ENCODE data around the gene TFAP2A. TPM values are rescaled to one million over a fixed set of nuclear protein-coding genes. Genes with fewer than 3 reads are reported as not detected.

Gene TFAP2A
- polyA plus RNA-seq, 1 donor = 0.90 TPM

- H3K36me3 ChIP-seq (ENCODE audit: control insufficient read depth, insufficient read depth, low read length) = no peaks in the 10 kb centered on the region
- 6% methylated on average over 3 of the region's 22 CpGs for WGBS (ENCODE audit: insufficient coverage, low lambda C conversion rate)
Observed at GRCh38 chr6:10382728-10383330, 32.0 kb downstream of the TFAP2A start.

GRCh38 chr6:10382322-10382721 lies 32.6 kb downstream of the TFAP2A start:
- no peaks in the 10 kb centered on the region for H3K4me1 ChIP-seq (ENCODE audit: control insufficient read depth, insufficient read depth, low read length)
- no peak for DNase-seq
- no peak overlapping the region for H3K4me3 ChIP-seq (ENCODE audit: low read length)
- peaks cover 15% of the 10 kb centered on the region for H3K9me3 ChIP-seq (ENCODE audit: control insufficient read depth, low read depth, low read length)
- H3K27ac ChIP-seq (ENCODE audit: low read length) = no peak overlapping the region
- H3K36me3 ChIP-seq (ENCODE audit: control insufficient read depth, insufficient read depth, low read length) = no peaks in the 10 kb centered on the region
- H3K27me3 ChIP-seq (ENCODE audit: control insufficient read depth, insufficient read depth, low read length) = peaks cover 84% of the 10 kb centered on the region
- no CpG with 5 or more reads among the region's 15 CpGs for WGBS (ENCODE audit: insufficient coverage, low lambda C conversion rate)

More at GRCh38 chr6:10382728-10383330, 32.0 kb downstream of the TFAP2A start:
- DNase-seq = no peak
- Histone ChIP-seq H3K4me1 (ENCODE audit: control insufficient read depth, insufficient read depth, low read length) (no peaks in the 10 kb centered on the region), H3K27ac (ENCODE audit: low read length) (no peak overlapping the region), H3K27me3 (ENCODE audit: control insufficient read depth, insufficient read depth, low read length) (peaks cover 84% of the 10 kb centered on the region), H3K9me3 (ENCODE audit: control insufficient read depth, low read depth, low read length) (peaks cover 15% of the 10 kb centered on the region), H3K4me3 (ENCODE audit: low read length) (no peak overlapping the region)

GRCh38 chr6:10381830-10382208 lies 33.1 kb downstream of the TFAP2A start:
- no peak overlapping the region for H3K4me3 ChIP-seq (ENCODE audit: low read length)
- no peak for DNase-seq
- WGBS (ENCODE audit: insufficient coverage, low lambda C conversion rate) = no CpG with 5 or more reads among the region's 26 CpGs
- no peaks in the 10 kb centered on the region for H3K36me3 ChIP-seq (ENCODE audit: control insufficient read depth, insufficient read depth, low read length)
- H3K4me1 ChIP-seq (ENCODE audit: control insufficient read depth, insufficient read depth, low read length) = no peaks in the 10 kb centered on the region
- H3K27ac ChIP-seq (ENCODE audit: low read length) = no peak overlapping the region
- peaks cover 15% of the 10 kb centered on the region for H3K9me3 ChIP-seq (ENCODE audit: control insufficient read depth, low read depth, low read length)
- H3K27me3 ChIP-seq (ENCODE audit: control insufficient read depth, insufficient read depth, low read length) = peaks cover 82% of the 10 kb centered on the region

GRCh38 chr6:10381133-10381829 lies 33.6 kb downstream of the TFAP2A start:
- H3K36me3 ChIP-seq (ENCODE audit: control insufficient read depth, insufficient read depth, low read length) = no peaks in the 10 kb centered on the region

GRCh38 chr6:10375391-10375969 lies 39.4 kb downstream of the TFAP2A start:
- Histone ChIP-seq H3K36me3 (ENCODE audit: control insufficient read depth, insufficient read depth, low read length) (no peaks in the 10 kb centered on the region), H3K4me3 (ENCODE audit: low read length) (no peak overlapping the region), H3K9me3 (ENCODE audit: control insufficient read depth, low read depth, low read length) (no peaks in the 10 kb centered on the region), H3K27ac (ENCODE audit: low read length) (no peak overlapping the region), H3K4me1 (ENCODE audit: control insufficient read depth, insufficient read depth, low read length) (no peaks in the 10 kb centered on the region), H3K27me3 (ENCODE audit: control insufficient read depth, insufficient read depth, low read length) (peaks cover 19% of the 10 kb centered on the region)
- no CpG with 5 or more reads among the region's 4 CpGs for WGBS (ENCODE audit: insufficient coverage, low lambda C conversion rate)
- DNase-seq = no peak

More at GRCh38 chr6:10381133-10381829, 33.6 kb downstream of the TFAP2A start:
- WGBS (ENCODE audit: insufficient coverage, low lambda C conversion rate) = no CpG with 5 or more reads among the region's 34 CpGs
- no peak overlapping the region for H3K4me3 ChIP-seq (ENCODE audit: low read length)
- H3K27ac ChIP-seq (ENCODE audit: low read length) = no peak overlapping the region
- peaks cover 77% of the 10 kb centered on the region for H3K27me3 ChIP-seq (ENCODE audit: control insufficient read depth, insufficient read depth, low read length)
- DNase-seq = no peak
- peaks cover 15% of the 10 kb centered on the region for H3K9me3 ChIP-seq (ENCODE audit: control insufficient read depth, low read depth, low read length)
- H3K4me1 ChIP-seq (ENCODE audit: control insufficient read depth, insufficient read depth, low read length) = no peaks in the 10 kb centered on the region

- WGBS (ENCODE audit: insufficient coverage, low lambda C conversion rate) = 59% methylated on average over 2 of the region's 3 CpGs
- Histone ChIP-seq H3K36me3 (ENCODE audit: control insufficient read depth, insufficient read depth, low read length) (no peaks in the 10 kb centered on the region), H3K4me1 (ENCODE audit: control insufficient read depth, insufficient read depth, low read length) (no peaks in the 10 kb centered on the region), H3K4me3 (ENCODE audit: low read length) (no peak overlapping the region), H3K27me3 (ENCODE audit: control insufficient read depth, insufficient read depth, low read length) (peaks cover 13% of the 10 kb centered on the region), H3K27ac (ENCODE audit: low read length) (no peak overlapping the region), H3K9me3 (ENCODE audit: control insufficient read depth, low read depth, low read length) (no peaks in the 10 kb centered on the region)
- no peak for DNase-seq
Observed at GRCh38 chr6:10373642-10374359, 41.1 kb downstream of the TFAP2A start.

- Histone ChIP-seq H3K4me3 (ENCODE audit: low read length) (no peak overlapping the region), H3K27me3 (ENCODE audit: control insufficient read depth, insufficient read depth, low read length) (no peaks in the 10 kb centered on the region), H3K36me3 (ENCODE audit: control insufficient read depth, insufficient read depth, low read length) (no peaks in the 10 kb centered on the region), H3K4me1 (ENCODE audit: control insufficient read depth, insufficient read depth, low read length) (no peaks in the 10 kb centered on the region), H3K9me3 (ENCODE audit: control insufficient read depth, low read depth, low read length) (no peaks in the 10 kb centered on the region), H3K27ac (ENCODE audit: low read length) (no peak overlapping the region)
- no peak for DNase-seq
- 86% methylated on average over 1 of the region's 5 CpGs for WGBS (ENCODE audit: insufficient coverage, low lambda C conversion rate)
Observed at GRCh38 chr6:10369896-10370295, 45.0 kb downstream of the TFAP2A start.

GRCh38 chr6:10368861-10369260 lies 46.0 kb downstream of the TFAP2A start:
- no peaks in the 10 kb centered on the region for H3K9me3 ChIP-seq (ENCODE audit: control insufficient read depth, low read depth, low read length)
- no CpG with 5 or more reads among the region's 3 CpGs for WGBS (ENCODE audit: insufficient coverage, low lambda C conversion rate)
- H3K4me1 ChIP-seq (ENCODE audit: control insufficient read depth, insufficient read depth, low read length) = no peaks in the 10 kb centered on the region
- H3K36me3 ChIP-seq (ENCODE audit: control insufficient read depth, insufficient read depth, low read length) = no peaks in the 10 kb centered on the region
- no peak overlapping the region for H3K4me3 ChIP-seq (ENCODE audit: low read length)
- no peak for DNase-seq
- H3K27ac ChIP-seq (ENCODE audit: low read length) = no peak overlapping the region
- no peaks in the 10 kb centered on the region for H3K27me3 ChIP-seq (ENCODE audit: control insufficient read depth, insufficient read depth, low read length)

GRCh38 chr6:10363911-10364310 lies 51.0 kb downstream of the TFAP2A start:
- H3K27ac ChIP-seq (ENCODE audit: low read length) = no peak overlapping the region
- no peaks in the 10 kb centered on the region for H3K9me3 ChIP-seq (ENCODE audit: control insufficient read depth, low read depth, low read length)
- 100% methylated on average over 1 of the region's 6 CpGs for WGBS (ENCODE audit: insufficient coverage, low lambda C conversion rate)
- no peaks in the 10 kb centered on the region for H3K4me1 ChIP-seq (ENCODE audit: control insufficient read depth, insufficient read depth, low read length)
- DNase-seq = no peak
- no peak overlapping the region for H3K4me3 ChIP-seq (ENCODE audit: low read length)
- no peaks in the 10 kb centered on the region for H3K36me3 ChIP-seq (ENCODE audit: control insufficient read depth, insufficient read depth, low read length)
- no peaks in the 10 kb centered on the region for H3K27me3 ChIP-seq (ENCODE audit: control insufficient read depth, insufficient read depth, low read length)

GRCh38 chr6:10362300-10362699 lies 52.6 kb downstream of the TFAP2A start:
- H3K9me3 ChIP-seq (ENCODE audit: control insufficient read depth, low read depth, low read length) = no peaks in the 10 kb centered on the region
- H3K4me1 ChIP-seq (ENCODE audit: control insufficient read depth, insufficient read depth, low read length) = no peaks in the 10 kb centered on the region
- no peaks in the 10 kb centered on the region for H3K27me3 ChIP-seq (ENCODE audit: control insufficient read depth, insufficient read depth, low read length)
- no peaks in the 10 kb centered on the region for H3K36me3 ChIP-seq (ENCODE audit: control insufficient read depth, insufficient read depth, low read length)
- H3K4me3 ChIP-seq (ENCODE audit: low read length) = no peak overlapping the region
- no peak for DNase-seq
- WGBS (ENCODE audit: insufficient coverage, low lambda C conversion rate) = no CpG with 5 or more reads among the region's 2 CpGs
- no peak overlapping the region for H3K27ac ChIP-seq (ENCODE audit: low read length)
